GM12891 (cell line): ENCODE data around the gene JOSD1.

Experiments used
- DNase-seq: peaks from one replicate; pipeline ENCODE4 v3.0.0; 2011; ENCODE audit warnings: low spot score; ENCODE audit not compliant: insufficient read length
- FAIRE-seq: peaks from 2 replicates; lab custom pipeline; 2011; peaks lifted over from hg19 to GRCh38; lab: Jason Lieb, UNC
- PAX5 ChIP-seq: IDR thresholded peaks from 2 replicates; pipeline ENCODE4 v1.6.1; 2011; ENCODE audit warnings: low read length, moderate library complexity, mild to moderate bottlenecking; ENCODE audit not compliant: insufficient read depth, severe bottlenecking
- POLR2A ChIP-seq: IDR thresholded peaks from 2 replicates; pipeline ENCODE4 v1.6.1; 2011; ENCODE audit warnings: low read depth, low read length, control low read depth
- POLR2AphosphoS5 ChIP-seq: IDR thresholded peaks from 2 replicates; pipeline ENCODE4 v1.6.1; 2011; ENCODE audit warnings: low read depth, low read length, control low read depth
- POU2F2 ChIP-seq: IDR thresholded peaks from 2 replicates; pipeline ENCODE4 v1.6.1; 2011; ENCODE audit warnings: low read depth, mild to moderate bottlenecking, control low read depth, low read length, moderate library complexity
- SPI1 ChIP-seq: IDR thresholded peaks from 2 replicates; pipeline ENCODE4 v1.6.1; 2011; ENCODE audit warnings: low read depth, low read length, control low read depth
- TAF1 ChIP-seq: IDR thresholded peaks from 2 replicates; pipeline ENCODE4 v1.6.1; 2011; ENCODE audit warnings: low read depth, low read length, control low read depth

JOSD1 gene

DNA sequence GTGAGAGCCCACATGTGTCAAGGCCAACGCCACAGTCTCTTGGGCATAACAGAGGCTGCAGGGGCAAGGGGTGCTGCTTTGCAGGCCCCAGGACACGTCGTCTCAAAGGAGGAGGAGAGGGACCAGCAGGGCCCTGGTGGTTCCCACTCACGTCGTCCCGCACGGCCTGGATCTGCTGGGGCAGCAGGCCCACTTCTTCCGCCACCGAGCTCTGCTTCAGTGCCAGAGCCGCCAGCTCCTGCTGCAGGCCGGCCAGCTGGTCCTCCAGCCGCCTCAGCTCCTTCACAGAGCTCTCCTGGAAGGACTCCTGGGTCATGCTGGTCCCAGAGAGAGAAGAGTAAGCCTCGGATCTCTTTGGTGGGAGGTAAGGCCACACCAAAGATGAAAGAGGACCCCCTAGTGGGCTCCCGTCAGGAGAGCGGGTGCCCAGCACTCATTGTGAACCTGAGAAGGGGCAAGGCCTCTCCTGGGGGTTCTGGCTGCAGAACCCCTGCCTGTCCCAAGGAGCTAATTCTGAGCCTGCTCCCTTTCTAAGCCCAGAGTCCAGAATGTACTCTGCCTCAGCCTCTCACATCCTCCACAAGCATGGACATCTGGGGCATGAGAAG is 39.5 kb upstream of the JOSD1 start:
- DNase-seq (no peak), FAIRE-seq (no peak)
- no peak; the same call in 1 of the 2 replicates for TF ChIP-seq POLR2A
- TF ChIP-seq PAX5: no peak
- TF ChIP-seq TAF1: no peak
- no peak for TF ChIP-seq POLR2AphosphoS5
- TF ChIP-seq POU2F2: no peak
- TF ChIP-seq SPI1: no peak

DNA sequence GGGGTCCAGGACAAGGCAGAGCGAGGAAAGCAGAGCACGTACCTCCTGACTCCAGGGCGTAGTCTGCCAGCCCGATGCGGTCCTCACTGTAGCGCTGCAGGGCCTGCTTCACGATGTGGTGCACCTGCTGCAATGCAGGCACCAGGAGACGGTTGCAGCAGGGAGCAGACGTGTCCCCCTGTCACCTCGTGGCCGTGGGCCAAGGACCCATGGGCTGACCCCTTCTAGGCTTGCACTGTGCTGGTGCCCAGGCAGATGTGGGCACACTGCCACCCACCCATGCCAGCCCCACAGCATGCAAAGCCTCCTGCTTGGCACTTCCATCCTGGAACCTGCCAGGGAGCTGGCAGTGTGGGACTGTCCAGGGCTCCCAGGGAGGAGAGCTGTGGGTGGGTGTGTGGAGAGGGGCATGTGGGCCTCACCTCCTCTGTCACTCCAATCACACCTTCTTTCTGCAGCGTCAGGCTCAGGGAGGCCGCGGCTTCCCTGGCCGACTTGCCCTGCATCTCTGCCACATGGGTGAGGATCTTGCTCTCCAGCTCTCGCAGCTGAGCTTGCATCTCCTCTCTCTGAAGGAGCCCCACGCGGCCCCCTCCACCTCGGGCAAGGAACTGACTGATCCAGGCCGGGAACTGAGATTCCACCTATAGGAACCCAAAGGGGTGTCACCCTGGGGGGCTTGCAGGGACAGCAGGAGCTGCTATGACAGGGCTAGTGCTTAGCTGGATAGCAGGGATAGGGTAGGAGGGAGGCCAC is 38.7 kb upstream of the JOSD1 start:
- no peak for FAIRE-seq
- DNase-seq: no peak
- no peak for TF ChIP-seq SPI1
- TF ChIP-seq POLR2A: 0 out of 2 replicates have a peak, but pooled peaks have one; percentile 44

DNA sequence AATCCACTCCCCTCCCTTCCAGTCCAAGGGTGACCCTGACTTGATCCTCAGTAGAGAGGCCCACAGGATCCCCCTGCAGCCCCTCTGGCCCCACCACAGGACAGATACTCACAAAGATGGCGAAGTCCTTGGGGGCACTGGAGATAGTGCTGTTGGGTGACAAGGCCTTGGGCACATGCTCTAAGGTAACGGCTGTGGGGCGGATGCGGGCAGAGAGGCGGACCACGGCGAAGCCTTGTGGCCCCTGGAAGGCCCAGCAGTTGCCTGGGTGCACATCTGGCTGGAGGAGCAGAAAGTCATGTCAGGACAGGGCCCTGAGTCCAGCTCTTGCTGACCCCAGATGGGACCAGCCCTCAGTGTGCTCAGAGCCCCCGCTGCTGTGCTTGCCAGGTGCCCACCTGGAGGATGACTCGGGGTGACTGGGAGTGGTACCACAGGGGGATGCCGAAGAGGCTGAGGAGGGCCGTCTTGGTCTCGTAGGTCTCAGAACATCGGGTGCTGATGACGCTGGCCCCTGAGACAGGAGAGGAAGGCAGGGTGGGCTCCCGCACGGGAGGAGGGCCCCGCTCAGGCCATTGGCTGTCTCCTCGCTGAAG is 37.8 kb upstream of the JOSD1 start:
- FAIRE-seq (no peak), DNase-seq (no peak)
- no peak for TF ChIP-seq POLR2A
- no peak for TF ChIP-seq POU2F2
- TF ChIP-seq PAX5: no peak
- TF ChIP-seq POLR2AphosphoS5: peak; percentile 14; the same call in 1 of the 2 replicates

DNA sequence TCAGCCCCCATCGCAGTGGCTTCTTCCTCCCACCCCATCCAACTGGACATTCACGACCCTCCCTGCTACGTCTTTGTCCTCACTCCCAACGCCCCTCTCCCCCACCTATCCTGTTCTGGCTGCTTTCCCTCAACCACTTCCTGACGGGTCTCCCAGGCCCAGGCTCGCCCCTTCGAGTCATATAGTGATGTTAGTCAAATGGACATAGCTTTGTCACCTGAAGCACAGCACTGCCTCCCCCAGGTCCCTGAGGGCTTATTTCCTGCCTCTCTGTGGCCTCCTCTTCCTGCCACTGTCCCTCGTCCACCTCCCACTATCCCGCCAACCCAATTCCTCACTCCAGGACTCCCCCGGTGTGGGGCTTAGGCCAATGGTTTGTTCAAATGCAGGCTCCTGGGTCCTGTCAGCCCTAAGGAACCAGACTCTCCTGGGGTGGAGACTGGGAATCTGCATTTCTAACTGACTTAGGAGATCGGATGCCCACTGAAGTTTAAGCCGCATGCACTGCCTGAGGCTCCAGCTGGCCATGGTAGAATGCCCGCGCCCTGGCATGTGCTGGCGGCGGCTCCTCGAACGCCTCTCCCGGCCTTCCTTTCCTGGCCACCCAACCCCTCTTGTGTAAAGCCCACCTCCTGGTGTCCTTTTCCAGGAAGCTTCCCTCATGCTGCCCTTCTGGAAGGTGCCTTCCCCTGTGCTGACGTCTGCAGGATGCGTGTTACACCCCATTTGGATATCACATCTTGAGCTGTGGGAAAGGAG is 36.7 kb upstream of the JOSD1 start:
- TF ChIP-seq SPI1 (no peak), TAF1 (no peak), POU2F2 (no peak), POLR2AphosphoS5 (no peak)
- DNase-seq (no peak), FAIRE-seq (no peak)

DNA sequence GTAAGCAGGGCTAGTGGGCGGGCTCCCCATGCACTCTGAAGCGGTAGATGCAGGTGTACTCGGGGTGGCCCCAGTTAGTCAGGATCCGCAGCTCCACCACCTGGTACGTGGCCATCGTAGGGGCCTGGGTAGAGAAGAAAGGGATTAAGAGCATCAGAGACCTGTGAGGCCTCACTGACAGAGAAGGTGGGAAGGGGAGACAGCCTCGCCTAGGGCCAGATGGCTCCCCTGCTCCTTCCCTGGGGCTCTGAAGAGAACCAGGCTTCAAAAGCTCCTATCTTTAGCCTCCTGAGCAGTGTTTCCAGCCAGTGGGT is 35.5 kb upstream of the JOSD1 start:
- no peak for DNase-seq
- no peak for FAIRE-seq
- TF ChIP-seq PAX5 (no peak), TAF1 (no peak), SPI1 (no peak), POLR2AphosphoS5 (no peak), POLR2A (no peak), POU2F2 (no peak)

DNA sequence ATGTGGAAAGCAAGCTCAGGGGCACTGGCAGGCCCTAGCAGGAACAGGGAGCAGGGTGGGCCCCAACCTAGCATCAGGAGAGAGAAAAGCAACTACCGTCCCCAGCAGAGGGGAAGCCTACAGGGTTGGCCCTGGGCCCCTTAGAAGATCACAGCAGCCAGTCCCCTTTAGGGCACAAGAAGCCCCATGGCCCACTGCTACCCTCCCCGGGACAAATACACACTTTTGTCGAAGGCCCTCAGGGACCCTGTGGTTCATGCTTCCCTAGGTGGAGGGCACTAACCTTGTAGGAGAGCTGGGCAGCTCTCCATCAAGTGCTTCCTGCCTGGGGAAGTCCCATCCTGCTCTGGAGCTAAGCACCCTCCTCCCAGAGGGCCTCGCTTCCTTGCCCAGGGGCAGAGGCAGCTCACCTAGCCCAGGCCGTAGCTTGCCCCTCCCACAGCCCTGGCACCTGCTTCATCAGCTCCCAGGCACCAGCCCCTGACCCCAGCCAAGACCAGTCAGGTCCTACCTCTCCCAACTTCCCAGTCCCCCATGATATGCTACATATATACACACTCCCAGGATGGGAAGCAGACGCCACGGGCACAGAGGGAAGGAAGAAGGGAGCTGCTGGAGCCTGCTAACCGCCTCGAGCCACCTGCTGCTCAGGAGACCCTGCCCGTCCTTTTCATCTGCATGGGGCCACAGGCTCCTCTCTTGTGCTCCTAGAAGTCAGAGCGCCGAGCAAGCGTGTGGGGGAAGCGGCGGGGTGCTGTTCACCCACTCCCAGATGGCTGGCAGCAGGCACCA is 34.9 kb upstream of the JOSD1 start:
- no peak for FAIRE-seq
- TF ChIP-seq POLR2AphosphoS5 (peak; percentile 68), SPI1 (no peak), TAF1 (no peak), POU2F2 (no peak), PAX5 (no peak), POLR2A (peak; percentile 21; the same call in 1 of the 2 replicates)
- no peak for DNase-seq

DNA sequence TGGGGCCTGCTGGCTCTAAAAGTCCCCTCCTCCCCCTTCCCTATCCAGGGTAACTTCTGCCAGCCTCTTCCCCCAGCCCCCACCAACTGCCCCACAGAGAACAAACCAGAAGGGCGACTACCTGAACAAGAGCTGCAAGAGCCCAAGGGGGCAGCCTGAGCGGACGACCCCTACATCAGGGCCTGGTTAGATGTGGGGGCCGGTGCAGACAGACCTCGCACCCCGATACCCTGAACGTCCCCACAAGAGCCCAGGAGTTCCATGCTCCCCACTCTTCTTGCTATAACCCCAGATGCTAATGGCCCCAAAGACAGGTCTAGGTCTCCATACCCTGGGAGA is 34.4 kb upstream of the JOSD1 start:
- TF ChIP-seq POLR2AphosphoS5 (no peak), SPI1 (no peak), POU2F2 (no peak), PAX5 (no peak), POLR2A (no peak), TAF1 (no peak)
- no peak for DNase-seq
- FAIRE-seq: no peak

DNA sequence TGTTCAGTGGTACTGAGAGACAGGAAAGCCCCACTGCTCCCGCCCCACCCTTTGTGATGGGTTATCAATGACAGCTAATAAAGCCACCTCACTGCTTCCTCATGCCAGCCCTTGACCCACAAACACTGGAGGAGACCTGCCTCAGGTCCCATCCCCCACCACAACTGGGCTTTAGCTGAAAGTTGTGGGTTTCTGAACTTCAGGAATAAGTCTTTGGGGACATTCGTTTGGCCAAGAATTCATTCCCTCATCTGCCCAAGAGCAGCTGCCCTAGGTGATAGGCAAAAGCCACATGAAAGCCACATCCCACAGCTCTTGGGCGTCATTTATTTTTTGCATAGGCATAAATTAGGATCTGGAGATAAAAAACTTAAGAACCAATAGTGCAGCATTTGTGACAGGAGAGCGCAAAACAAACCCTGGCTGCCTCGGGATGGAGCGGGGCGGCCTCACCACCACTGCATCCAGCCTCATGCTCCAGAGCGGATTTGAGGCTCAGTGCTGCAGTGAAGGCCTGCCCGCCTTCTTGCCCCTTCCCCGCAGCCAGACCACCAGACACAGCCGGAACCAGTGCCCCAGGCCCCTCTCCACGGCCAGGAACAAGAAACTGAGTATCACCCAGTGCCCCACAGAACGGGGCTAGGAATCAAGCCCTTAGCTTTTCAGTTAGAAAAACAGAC is 33.8 kb upstream of the JOSD1 start:
- no peak for FAIRE-seq
- TF ChIP-seq PAX5 (no peak), TAF1 (no peak), POLR2AphosphoS5 (no peak), POLR2A (no peak), POU2F2 (no peak), SPI1 (no peak)
- DNase-seq: no peak
